T-helper 22 cell (primary cell): ENCODE results near the gene SH3BP5.

ENCODE experiments used
- DNase-seq: peaks from one replicate; pipeline ENCODE4 v3.0.0-alpha.2; 2020; ENCODE audit warnings: low read depth

Gene SH3BP5

GRCh38 chr3:15297608-15298350, 34.6 kb downstream of the SH3BP5 start:
- DNase-seq, result no peak

GRCh38 chr3:15295506-15295905, 36.9 kb downstream of the SH3BP5 start:
- no peak for DNase-seq

GRCh38 chr3:15294929-15295328, 37.5 kb downstream of the SH3BP5 start:
- DNase-seq, result no peak

- no peak for DNase-seq
These were observed 39.4 kb downstream of the SH3BP5 start for GRCh38 chr3:15292765-15293522.

GRCh38 chr3:15291589-15292541, 40.5 kb downstream of the SH3BP5 start:
- peak; percentile 76 for DNase-seq

- DNase-seq, result no peak
These were observed 41.6 kb downstream of the SH3BP5 start for GRCh38 chr3:15290736-15291135.

GRCh38 chr3:15289661-15290060, 42.7 kb downstream of the SH3BP5 start:
- DNase-seq, result no peak

- DNase-seq, result no peak
These were observed 43.9 kb downstream of the SH3BP5 start for GRCh38 chr3:15288331-15289035.

GRCh38 chr3:15287565-15288330, 44.6 kb downstream of the SH3BP5 start:
- DNase-seq, result no peak

- no peak for DNase-seq
These were observed 46.4 kb downstream of the SH3BP5 start for GRCh38 chr3:15286022-15286421.

- no peak for DNase-seq
These were observed 48.1 kb downstream of the SH3BP5 start for GRCh38 chr3:15284121-15284889.

- DNase-seq, result no peak
These were observed 48.7 kb downstream of the SH3BP5 start for GRCh38 chr3:15283702-15284101.

- DNase-seq, result no peak
These were observed 50.6 kb downstream of the SH3BP5 start for GRCh38 chr3:15281817-15282216.

- no peak for DNase-seq
These were observed 51.4 kb downstream of the SH3BP5 start for GRCh38 chr3:15280853-15281532.

- DNase-seq, result no peak
These were observed 52.5 kb downstream of the SH3BP5 start for GRCh38 chr3:15279671-15280402.

- no peak for DNase-seq
These were observed 53.2 kb downstream of the SH3BP5 start for GRCh38 chr3:15279205-15279604.

GRCh38 chr3:15277861-15278500, 54.4 kb downstream of the SH3BP5 start:
- no peak for DNase-seq

GRCh38 chr3:15276028-15276724, 56.2 kb downstream of the SH3BP5 start:
- DNase-seq, result no peak
